K562 (cell line): ENCODE measurements around the gene RSPH9. TPM values are rescaled to one million over a fixed set of nuclear protein-coding genes. Genes with fewer than 3 reads are reported as not detected.

ENCODE experiments used
- ARID3B ChIP-seq: fragments of 250-450 bp; sonication (Bioruptor Pico); IDR thresholded peaks from 2 replicates; pipeline ENCODE4 v1.4.0; 2020; ENCODE audit warnings: borderline replicate concordance
- BRF2 ChIP-seq: IDR thresholded peaks from 3 replicates; pipeline ENCODE4 v1.6.1; 2011; ENCODE audit warnings: borderline replicate concordance, mild to moderate bottlenecking; ENCODE audit not compliant: insufficient read length, insufficient read depth
- ELF4 ChIP-seq: fragments of 450-650 bp; formaldehyde crosslinking; IDR thresholded peaks from 2 replicates; pipeline ENCODE4 v1.4.0; 2022; ENCODE audit warnings: missing genetic modification characterization
- GATA2 ChIP-seq: sonication (generic); formaldehyde crosslinking; IDR thresholded peaks from 2 replicates; pipeline ENCODE4 v1.4.0; 2020; ENCODE audit warnings: mild to moderate bottlenecking, missing genetic modification reagents
- JUNB ChIP-seq: fragments of 450-650 bp; formaldehyde crosslinking; conservative IDR thresholded peaks from 2 replicates; pipeline ENCODE4 v1.4.0; 2020; ENCODE audit warnings: mild to moderate bottlenecking
- MXI1 ChIP-seq: IDR thresholded peaks from 2 replicates; pipeline ENCODE4 v1.6.1; 2011; ENCODE audit warnings: low read depth, mild to moderate bottlenecking, improper control_type of control experiment, low read length
- MYNN ChIP-seq, 2 experiments: sonication (generic); formaldehyde crosslinking in 1 of 2; IDR thresholded peaks; 2 replicates each; pipeline versions ENCODE4 v1.5.0 to v1.6.1; 2016 to 2020; ENCODE audit warnings: antibody characterized with exemption in 1 of 2, missing genetic modification reagents in 1 of 2
- NFRKB ChIP-seq: fragments of 450-650 bp; IDR thresholded peaks from 2 replicates; pipeline ENCODE4 v1.6.1; 2016; ENCODE audit warnings: low read depth
- NR2C1 ChIP-seq, 2 experiments: fragments of 450-650 bp; IDR thresholded peaks; 2 replicates each; pipeline ENCODE4 v1.6.1; 2017; ENCODE audit warnings: mild to moderate bottlenecking in 2 of 2, antibody characterized with exemption in 1 of 2, inconsistent platforms in 1 of 2, missing compliant biosample characterization in 1 of 2, missing genetic modification characterization in 1 of 2
- PTRF ChIP-seq: fragments of 450-650 bp; IDR thresholded peaks from 2 replicates; pipeline ENCODE4 v1.6.1; 2016; ENCODE audit warnings: mild to moderate bottlenecking, missing genetic modification characterization, missing compliant biosample characterization
- SMC3 ChIP-seq: conservative IDR thresholded peaks from 2 replicates; pipeline ENCODE4 v1.6.1; 2011; ENCODE audit warnings: low read depth, low read length, improper control_type of control experiment; ENCODE audit not compliant: insufficient read depth
- SNIP1 ChIP-seq: fragments of 450-650 bp; IDR thresholded peaks from 2 replicates; pipeline ENCODE4 v1.7.1; 2017; ENCODE audit warnings: low read depth, mild to moderate bottlenecking
- TCF3 ChIP-seq: sonication (generic); formaldehyde crosslinking; IDR thresholded peaks from 2 replicates; pipeline ENCODE4 v1.4.0; 2020; ENCODE audit warnings: mild to moderate bottlenecking, missing genetic modification reagents
- TCFL5 ChIP-seq: fragments of 250-450 bp; sonication (Bioruptor Pico); conservative IDR thresholded peaks from 2 replicates; pipeline ENCODE4 v1.6.1; 2021; ENCODE audit warnings: mild to moderate bottlenecking, moderate library complexity, matching md5 sums
- ZBED1 ChIP-seq: IDR thresholded peaks from 2 replicates; pipeline ENCODE4 v1.6.1; 2014
- ZBTB34 ChIP-seq: fragments of 250-450 bp; sonication (Bioruptor Pico); IDR thresholded peaks from 2 replicates; pipeline ENCODE4 v1.8.0; 2021; ENCODE audit warnings: mild to moderate bottlenecking, moderate library complexity
- ZC3H4 ChIP-seq: sonication (generic); formaldehyde crosslinking; IDR thresholded peaks from 2 replicates; pipeline ENCODE4 v1.9.0; 2021; ENCODE audit warnings: missing genetic modification reagents, borderline replicate concordance
- ZEB2 ChIP-seq: fragments of 450-650 bp; IDR thresholded peaks from 2 replicates; pipeline ENCODE4 v1.6.1; 2016
- polyA plus RNA-seq, 8 experiments: library from polyadenylated mRNA; depleted of rRNA in 4 of 8; stranded (reverse) in 5 of 8; unstranded in 3 of 8; fragments of >200 nt; fragmentation: Nextera tagmentation in 2 of 8; fragmentation: Illumina TruSeq in 1 of 8; extraction: Ambion mirVana in 2 of 8; extraction: Trizol in 1 of 8; gene quantifications; 2 replicates each; pipeline versions ENCODE4 v1.2.1 to v1.2.3, GENCODE V29; 2011 to 2014; ENCODE audit warnings: inconsistent platforms in 1 of 8, missing spikeins in 1 of 8
- total RNA-seq, 7 experiments: library from RNA; depleted of rRNA in 6 of 7; stranded (reverse); fragments of >200 nt in 6 of 7; fragmentation: Illumina TruSeq in 2 of 7; extraction: Trizol in 2 of 7; gene quantifications; 2 replicates each; pipeline versions ENCODE4 v1.2.1 to v1.2.3, GENCODE V29; 2011 to 2021; ENCODE audit warnings: low replicate concordance in 1 of 7
- TF ChIP-seq, protein P1 (sequence below): fragments of 450-650 bp; IDR thresholded peaks from 2 replicates; pipeline ENCODE4 v1.7.1; 2018; ENCODE audit warnings: mild to moderate bottlenecking, low read depth; ENCODE audit not compliant: partially characterized antibody
- TF ChIP-seq, protein P2 (sequence below): fragments of 450-650 bp; formaldehyde crosslinking; IDR thresholded peaks from 2 replicates; pipeline ENCODE4 v1.4.0; 2020; ENCODE audit warnings: mild to moderate bottlenecking, moderate library complexity

The RSPH9 gene
- total and polyA plus RNA-seq, 9 of the 15 experiments (the other 6 are each of a cell fraction or from before 2014, with no cell fraction given) = 0.05 to 0.60 (median 0.39) TPM; not detected in 6

- TF ChIP-seq TCFL5 (CRISPR knock-in tag) (no peak; the same call in 1 of the 2 replicates), ZC3H4 (CRISPR knock-in tag) (no peak), JUNB (CRISPR knock-in tag) (no peak), ZBTB34 (CRISPR knock-in tag) (no peak), SNIP1 (no peak), BRF2 (no peak), NFRKB (peak; percentile 97), PTRF (tag) (no peak), ARID3B (no peak), SMC3 (no peak), ZEB2 (peak; percentile 95; the same call in 1 of the 2 replicates), MXI1 (no peak), NR2C1 (IDR thresholded peaks at IDR 0.05) (no peak), NR2C1 (tag; IDR thresholded peaks at IDR 0.05) (peak; percentile 29; the same call in 1 of the 2 replicates), TCF3 (peak; percentile 2; the same call in 1 of the 2 replicates), MYNN (IDR thresholded peaks at IDR 0.05) (no peak), MYNN (CRISPR knock-in tag; IDR thresholded peaks at IDR 0.05) (no peak), ZBED1 (peak; percentile 70; the same call in 1 of the 2 replicates), GATA2 (CRISPR knock-in tag) (no peak), ELF4 (CRISPR knock-in tag) (peak; percentile 46; the same call in 1 of the 2 replicates)
- TF ChIP-seq, protein P1, sequence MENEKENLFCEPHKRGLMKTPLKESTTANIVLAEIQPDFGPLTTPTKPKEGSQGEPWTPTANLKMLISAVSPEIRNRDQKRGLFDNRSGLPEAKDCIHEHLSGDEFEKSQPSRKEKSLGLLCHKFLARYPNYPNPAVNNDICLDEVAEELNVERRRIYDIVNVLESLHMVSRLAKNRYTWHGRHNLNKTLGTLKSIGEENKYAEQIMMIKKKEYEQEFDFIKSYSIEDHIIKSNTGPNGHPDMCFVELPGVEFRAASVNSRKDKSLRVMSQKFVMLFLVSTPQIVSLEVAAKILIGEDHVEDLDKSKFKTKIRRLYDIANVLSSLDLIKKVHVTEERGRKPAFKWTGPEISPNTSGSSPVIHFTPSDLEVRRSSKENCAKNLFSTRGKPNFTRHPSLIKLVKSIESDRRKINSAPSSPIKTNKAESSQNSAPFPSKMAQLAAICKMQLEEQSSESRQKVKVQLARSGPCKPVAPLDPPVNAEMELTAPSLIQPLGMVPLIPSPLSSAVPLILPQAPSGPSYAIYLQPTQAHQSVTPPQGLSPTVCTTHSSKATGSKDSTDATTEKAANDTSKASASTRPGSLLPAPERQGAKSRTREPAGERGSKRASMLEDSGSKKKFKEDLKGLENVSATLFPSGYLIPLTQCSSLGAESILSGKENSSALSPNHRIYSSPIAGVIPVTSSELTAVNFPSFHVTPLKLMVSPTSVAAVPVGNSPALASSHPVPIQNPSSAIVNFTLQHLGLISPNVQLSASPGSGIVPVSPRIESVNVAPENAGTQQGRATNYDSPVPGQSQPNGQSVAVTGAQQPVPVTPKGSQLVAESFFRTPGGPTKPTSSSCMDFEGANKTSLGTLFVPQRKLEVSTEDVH = peak; percentile 55
- TF ChIP-seq, protein P2, sequence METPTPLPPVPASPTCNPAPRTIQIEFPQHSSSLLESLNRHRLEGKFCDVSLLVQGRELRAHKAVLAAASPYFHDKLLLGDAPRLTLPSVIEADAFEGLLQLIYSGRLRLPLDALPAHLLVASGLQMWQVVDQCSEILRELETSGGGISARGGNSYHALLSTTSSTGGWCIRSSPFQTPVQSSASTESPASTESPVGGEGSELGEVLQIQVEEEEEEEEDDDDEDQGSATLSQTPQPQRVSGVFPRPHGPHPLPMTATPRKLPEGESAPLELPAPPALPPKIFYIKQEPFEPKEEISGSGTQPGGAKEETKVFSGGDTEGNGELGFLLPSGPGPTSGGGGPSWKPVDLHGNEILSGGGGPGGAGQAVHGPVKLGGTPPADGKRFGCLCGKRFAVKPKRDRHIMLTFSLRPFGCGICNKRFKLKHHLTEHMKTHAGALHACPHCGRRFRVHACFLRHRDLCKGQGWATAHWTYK (CRISPR knock-in tag) = peak; percentile 93; the same call in 1 of the 2 replicates
Observed at GRCh38 chr6:43628393-43629103, 16.3 kb upstream of the RSPH9 start (continued).
